HS-5 (cell line): Measurements from ENCODE around the gene CNTRL.

Experiments used
- DNase-seq: peaks from one replicate; pipeline ENCODE4 v3.0.0-alpha.2; 2012; ENCODE audit warnings: low read depth

Gene CNTRL

DNA sequence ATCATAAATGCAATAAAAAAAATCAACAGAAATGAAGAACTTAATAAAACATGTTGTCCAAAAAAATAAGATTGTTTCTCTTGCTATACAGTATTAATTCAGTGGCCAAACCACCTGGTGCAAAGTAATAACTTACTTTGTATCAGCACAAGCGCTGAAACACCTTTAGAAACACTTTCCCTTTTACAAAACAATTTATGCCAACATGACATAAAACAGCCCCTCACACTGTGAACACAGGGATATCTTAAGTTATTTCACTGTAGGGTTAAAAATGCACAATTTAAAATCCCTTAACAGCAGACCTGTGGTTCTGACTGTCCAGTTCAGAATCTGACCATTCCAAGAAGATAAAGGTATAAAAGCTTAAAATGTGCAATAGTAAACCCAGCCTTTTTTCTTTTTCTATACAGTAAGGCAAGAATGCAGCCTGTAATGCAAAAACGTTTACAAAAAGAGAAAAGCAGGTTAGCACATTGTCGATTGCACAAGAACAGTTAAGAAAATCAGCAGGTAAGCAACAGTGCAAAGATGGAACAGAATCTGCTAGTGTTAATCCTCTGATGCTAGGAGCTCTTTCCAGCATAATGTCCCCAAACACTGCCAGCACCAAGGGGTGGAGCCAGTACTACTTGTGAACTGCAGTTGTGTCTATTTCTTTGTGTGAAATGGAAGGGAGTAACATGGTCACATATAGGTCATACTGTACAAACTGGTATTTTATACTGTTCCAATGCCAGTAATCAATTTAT is 105.4 kb downstream of the CNTRL start:
- DNase-seq, result no peak

- DNase-seq, result no peak
These were observed 107.5 kb downstream of the CNTRL start for GRCh38 chr9:121182101-121182836.

- no peak for DNase-seq
These were observed 108.2 kb downstream of the CNTRL start for GRCh38 chr9:121182989-121183388.

GRCh38 chr9:121183666-121184423 is 109.1 kb downstream of the CNTRL start:
- no peak for DNase-seq

DNA sequence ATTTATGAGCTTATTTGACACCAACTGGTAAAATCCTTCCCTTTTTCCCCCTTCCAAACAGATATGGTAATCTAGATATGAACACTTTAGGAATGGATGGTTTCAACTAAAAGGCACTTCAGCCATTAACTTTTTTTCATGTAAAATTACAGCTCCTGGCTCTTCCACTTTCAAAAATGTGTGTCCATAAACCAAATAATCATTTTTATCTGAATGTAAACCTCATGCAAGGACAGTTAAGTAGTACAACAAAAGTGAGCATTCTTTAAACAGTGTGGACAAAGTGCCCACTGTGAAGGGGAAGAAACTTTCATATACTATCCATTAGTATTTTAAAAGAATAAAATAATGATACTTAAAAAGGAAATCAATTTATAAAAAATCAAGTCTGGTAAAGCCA is 109.7 kb downstream of the CNTRL start:
- DNase-seq, result no peak

DNA sequence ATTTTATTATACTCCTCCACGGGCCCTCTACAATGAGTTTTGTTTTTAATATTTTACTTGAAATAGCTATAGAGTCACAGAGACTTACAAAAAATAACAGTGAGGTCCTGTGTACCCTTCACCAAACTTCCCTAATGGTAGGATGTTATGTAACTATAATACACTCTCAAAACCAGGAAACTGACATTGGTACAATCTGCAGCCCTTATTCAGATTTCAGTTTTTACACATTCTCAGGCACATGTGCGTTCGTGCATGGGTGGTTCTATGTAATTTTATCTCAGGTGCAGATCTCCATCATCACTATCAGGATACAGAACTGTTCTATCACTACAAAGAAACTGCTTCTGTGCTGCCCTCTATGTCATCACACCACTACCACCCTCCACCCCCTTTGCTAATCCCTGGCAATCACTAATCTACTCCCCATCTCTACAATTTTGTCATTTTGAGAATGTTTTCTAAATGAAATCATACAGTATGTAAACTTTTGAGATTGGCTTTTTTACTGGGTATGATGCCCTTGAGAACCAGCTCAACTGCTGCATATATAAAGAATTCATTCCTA is 110.5 kb downstream of the CNTRL start:
- DNase-seq, result no peak

GRCh38 chr9:121185774-121186403 is 111.1 kb downstream of the CNTRL start:
- no peak for DNase-seq

GRCh38 chr9:121187636-121188305 is 113.0 kb downstream of the CNTRL start:
- DNase-seq, result no peak

- no peak for DNase-seq
These were observed 114.3 kb downstream of the CNTRL start for GRCh38 chr9:121189006-121189405.

GRCh38 chr9:121189660-121190059 is 114.9 kb downstream of the CNTRL start:
- DNase-seq, result no peak

DNA sequence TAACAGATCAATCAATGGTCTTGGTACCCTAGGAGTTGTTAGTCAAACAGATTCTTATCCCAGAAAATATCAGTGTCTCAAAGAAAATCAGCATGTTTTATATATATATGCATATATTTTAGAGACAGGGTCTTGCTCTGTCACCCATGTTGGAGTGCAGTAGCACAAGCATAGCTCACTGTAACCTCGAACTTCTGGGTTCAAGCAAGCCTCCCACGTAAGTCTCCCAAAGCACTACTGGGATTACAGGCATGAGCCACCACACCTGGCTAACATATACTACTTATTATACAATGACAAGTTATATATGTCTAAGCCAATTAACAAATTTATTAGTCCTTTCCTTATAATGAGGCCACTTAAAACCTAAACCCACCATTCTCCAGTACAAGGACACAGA is 116.5 kb downstream of the CNTRL start:
- DNase-seq, result no peak

GRCh38 chr9:121192518-121192917 is 117.8 kb downstream of the CNTRL start:
- DNase-seq, result no peak

GRCh38 chr9:121192959-121193640 is 118.3 kb downstream of the CNTRL start:
- no peak for DNase-seq

GRCh38 chr9:121194730-121195129 is 120.0 kb downstream of the CNTRL start:
- no peak for DNase-seq

- no peak for DNase-seq
These were observed 121.6 kb downstream of the CNTRL start for GRCh38 chr9:121196389-121196788.

GRCh38 chr9:121197132-121197531 is 122.4 kb downstream of the CNTRL start:
- DNase-seq, result no peak

- DNase-seq, result no peak
These were observed 123.8 kb downstream of the CNTRL start for GRCh38 chr9:121198512-121199042.

- no peak for DNase-seq
These were observed 125.2 kb downstream of the CNTRL start for GRCh38 chr9:121199921-121200320.

DNA sequence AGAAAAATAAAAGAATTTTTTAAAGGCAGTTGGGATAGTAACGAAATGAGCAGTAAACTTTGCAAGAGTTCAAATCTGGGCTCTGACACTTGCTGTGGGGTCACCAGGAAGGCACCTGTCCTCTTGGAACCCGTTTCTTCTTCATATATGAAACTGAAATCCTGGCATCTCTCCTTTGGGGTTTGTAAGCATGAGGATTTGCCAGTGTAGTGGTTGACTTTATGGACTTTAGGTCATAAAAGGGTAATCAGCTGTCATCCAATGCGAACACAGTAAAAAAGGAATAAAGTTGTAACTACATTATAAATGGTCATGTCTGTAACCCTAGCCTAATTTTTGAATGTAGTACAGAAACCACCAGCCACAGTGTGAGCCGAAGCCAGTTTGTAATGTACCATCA is 125.6 kb downstream of the CNTRL start:
- no peak for DNase-seq

DNA sequence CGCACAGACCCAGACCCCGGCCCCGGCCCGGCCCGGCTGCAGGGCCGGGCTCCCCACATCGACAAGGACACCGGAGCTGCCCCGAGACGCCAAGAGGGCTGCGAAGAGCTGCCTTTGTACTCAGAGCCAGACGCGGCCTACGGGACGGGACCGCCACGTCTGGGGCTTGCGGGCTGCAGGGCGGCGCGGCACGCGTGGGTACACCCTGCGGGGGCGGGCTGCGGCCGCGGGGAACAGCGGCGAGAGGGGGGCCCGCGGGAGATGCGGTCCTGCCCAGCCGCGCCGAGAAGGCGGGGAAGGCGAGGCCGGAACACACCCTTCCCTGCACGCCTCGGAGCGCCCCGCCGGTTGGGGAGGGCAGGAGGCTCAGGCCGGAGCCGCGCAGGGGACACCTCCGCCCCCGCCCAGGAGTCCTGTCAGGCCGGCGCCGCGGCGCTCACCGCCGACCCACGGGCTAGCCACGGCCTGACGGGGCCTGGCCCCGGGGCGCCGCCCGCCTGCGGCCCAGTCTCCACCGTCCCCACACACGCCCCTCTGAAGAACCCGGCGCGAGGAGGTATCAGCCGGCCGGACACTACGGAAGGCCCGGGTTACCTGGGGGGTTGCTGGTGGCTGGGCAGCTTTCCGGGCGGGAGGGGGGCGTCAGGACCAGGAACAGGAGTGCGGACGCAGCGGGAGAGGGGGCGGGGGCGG is 126.4 kb downstream of the CNTRL start:
- no peak for DNase-seq
